ENCODE results near the gene SYT2.

GRCh38 chr1:202551683-202552082, 158.6 kb downstream of the SYT2 start:
- TF ChIP-seq CTCF (IDR thresholded peaks at IDR 0.05) (no peak), POLR2A (IDR thresholded peaks at IDR 0.05) (no peak)

Measured in Peyer's patch (tissue), 4 donors.